Stimulated activated CD4-positive, alpha-beta T cell treated with anti-CD3 and anti-CD28 coated beads, Interleukin-12 subunit alpha, Interleukin-12 subunit beta, amount 100 ng/mL, for 48 hours (primary cell): ENCODE data around the gene PRKAG2.
A peak's percentile ranks its signal among the peaks of the same experiment; 100 is the strongest.
"Not testable (repeated sequence)": the region's sequence is repeated elsewhere in the genome, so short reads cannot be mapped to it uniquely, and the experiment has no call there.

Source experiments
- DNase-seq, 3 donors: peaks; one replicate each; pipeline ENCODE4 v3.0.0-alpha.2; 2020; ENCODE audit warnings: low read depth in 2 of 3, low spot score in 1 of 3

Gene PRKAG2

DNA sequence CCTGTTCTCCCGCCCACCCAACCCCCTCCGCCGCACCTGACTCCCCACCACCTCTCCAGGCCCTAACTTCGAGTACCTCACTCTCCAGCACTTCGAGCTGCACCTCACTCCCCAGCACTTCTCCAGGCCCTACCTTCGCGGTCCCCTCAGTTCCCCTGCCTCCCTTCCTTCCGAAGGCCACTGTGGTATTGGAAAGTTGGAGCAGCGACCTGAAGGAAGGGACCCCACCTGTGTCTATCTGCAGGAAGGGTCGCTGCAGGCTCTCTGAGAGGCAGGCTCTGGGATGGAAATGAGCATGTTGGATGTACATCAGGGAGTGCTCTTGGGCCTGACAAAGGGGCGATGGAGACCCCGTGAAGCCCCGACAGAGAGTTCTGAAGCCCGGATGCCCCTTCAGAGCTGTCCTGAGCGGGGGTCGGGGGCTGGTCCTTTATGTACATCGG lies 122.2 kb downstream of the PRKAG2 start:
- no peak for DNase-seq

DNA sequence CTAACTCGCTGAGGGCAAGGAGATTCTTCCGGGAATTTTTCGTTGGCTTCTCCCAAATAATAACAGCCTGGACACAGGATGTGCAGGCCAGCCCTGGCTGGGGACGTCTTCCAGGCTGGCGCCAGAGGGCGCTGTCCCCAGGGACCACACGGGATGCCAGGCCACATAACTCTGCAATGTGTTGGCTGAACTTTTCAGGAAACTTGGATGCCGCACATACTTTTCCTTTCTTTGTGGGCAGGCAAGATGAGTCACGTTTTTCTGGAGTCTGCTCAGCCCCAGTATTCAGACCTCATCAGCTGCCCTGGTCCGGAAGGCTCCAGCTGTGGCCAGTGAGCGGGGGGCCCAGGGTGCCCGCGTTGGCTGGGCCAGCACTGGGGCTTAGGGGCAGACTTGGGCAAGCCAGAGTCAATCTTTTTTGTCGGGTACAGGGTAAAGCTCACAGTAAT lies 122.7 kb downstream of the PRKAG2 start:
- no peak for DNase-seq

DNA sequence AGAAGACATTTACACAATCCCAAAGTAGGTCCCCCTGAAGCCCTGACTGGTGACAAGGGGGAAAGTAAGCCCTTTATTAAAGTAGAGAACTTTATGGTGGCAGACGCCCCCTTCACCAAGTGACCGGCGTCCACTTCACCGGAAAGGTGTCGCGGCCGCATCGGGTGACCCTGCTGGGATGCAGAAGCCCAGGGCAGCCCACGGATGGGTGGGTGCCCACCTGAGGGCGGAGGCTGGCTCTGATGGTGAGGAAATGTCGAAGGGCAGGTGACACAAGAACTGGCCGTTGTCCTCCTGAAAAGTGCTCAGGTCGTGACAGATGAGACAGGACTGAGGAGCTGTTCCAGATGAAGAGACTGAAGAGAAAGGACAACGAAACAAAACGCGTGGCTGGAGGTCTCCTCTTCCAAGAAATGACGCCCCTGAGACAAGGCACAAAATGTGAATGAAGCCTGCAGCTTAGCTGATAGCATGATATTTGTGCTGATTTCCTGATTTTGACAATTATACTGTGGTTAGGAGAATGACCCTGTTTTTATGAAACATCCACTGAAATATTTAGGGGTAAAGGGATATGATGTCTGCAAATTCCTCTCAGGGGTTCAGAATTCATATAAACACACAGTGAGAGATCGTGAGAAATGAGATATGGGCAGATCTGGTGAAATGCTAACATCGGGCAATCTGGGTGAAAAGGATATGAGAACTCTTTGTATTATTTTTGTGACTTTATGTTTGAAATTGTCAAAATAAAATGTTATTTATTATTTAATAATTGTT lies 123.9 kb downstream of the PRKAG2 start:
- DNase-seq: no peak

GRCh38 chr7:151752037-151752436 lies 124.9 kb downstream of the PRKAG2 start:
- no peak for DNase-seq

- no peak for DNase-seq
These were observed 128.2 kb downstream of the PRKAG2 start for GRCh38 chr7:151748733-151749132.

DNA sequence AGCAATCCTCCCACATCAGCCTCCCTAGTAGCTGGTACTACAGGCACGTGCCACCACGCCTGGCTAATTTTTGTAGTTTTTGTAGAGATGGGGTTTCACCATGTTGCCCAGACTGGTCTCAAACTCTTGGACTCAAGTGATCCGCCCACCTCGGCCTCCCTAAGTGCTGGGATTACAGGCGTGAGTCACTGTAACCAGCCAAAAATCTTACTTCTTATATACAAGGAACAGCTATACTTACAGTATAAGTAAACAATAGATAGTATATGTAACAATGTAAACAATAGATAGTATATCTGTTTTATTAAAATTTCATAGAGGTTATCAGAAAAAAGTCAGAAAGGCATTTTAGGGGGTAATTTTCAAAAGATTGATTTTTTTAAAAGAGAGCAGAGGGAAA lies 128.9 kb downstream of the PRKAG2 start:
- DNase-seq: not testable (repeated sequence)

- no peak for DNase-seq
These were observed 131.2 kb downstream of the PRKAG2 start for GRCh38 chr7:151745706-151746105.

DNA sequence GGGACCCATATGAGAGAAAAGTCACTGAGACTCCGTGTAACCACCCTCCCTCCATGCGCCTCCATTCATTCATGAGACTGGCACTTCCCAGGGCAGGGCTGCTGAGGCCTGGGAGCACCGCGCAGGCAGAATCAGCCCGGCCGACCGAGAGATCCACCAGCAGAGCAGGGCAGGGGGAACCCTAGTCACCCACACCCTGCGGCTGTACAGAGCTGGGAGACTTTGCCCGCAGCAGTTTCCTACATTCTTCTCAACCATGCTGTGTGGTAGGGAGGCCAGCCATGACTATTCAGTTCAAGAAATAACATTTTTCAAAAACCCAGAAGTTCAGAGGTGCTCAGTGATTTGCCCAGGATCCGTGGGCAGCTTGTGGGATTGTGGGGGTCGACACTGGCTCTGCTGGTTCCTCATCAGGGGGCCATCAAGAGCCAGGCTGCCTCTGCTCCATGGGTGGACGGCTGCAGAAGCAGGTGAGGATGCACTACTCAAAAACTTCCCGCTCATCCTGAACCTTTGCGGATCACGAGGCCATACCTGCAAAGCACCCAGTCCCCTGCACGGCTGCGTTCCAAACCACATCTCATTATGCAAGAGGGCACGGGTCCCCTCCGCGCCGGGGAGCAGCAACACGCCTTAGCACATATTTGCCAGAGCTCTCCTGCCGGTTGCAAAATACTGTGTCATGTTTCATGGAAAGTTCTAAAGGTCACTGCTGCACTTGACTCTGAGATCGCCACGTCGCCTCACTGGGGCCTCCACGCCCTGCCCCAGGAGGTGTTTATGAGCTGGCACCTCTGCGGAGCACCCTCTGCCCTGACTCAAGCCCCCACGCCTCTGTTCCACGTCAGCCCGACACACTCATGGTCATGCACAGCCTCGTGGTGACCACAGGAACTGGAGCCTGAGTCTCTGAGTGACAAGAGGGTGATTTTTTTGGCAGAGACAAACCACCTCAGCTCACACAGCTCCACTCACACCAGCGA lies 132.0 kb downstream of the PRKAG2 start:
- peak in 1 of 3 donors; percentile 29 for DNase-seq

DNA sequence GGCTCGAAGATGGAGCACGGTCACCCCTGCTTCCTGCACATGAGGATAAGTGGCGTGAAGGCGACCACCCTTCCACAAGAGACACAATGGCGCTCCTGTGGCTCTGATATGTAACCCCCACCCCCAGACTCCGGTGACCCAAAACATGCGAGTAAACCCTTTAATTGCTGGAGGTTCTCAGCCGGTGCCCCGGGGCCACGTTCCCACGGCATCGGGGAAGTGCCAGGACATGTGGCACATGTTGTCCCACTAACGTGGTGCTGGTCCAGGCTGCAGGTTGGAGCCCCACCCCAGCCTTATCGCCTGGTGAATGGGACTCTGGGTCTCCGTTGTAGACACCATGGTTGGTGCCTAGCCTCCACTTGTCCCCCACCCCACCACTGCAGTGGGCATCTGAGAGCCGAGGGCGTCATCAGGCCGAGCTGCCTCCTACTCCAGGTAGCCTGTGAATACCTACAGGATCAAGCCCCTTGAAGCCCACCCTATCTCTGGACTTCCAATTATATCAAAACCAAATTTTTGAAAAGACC lies 132.8 kb downstream of the PRKAG2 start:
- no peak for DNase-seq

DNA sequence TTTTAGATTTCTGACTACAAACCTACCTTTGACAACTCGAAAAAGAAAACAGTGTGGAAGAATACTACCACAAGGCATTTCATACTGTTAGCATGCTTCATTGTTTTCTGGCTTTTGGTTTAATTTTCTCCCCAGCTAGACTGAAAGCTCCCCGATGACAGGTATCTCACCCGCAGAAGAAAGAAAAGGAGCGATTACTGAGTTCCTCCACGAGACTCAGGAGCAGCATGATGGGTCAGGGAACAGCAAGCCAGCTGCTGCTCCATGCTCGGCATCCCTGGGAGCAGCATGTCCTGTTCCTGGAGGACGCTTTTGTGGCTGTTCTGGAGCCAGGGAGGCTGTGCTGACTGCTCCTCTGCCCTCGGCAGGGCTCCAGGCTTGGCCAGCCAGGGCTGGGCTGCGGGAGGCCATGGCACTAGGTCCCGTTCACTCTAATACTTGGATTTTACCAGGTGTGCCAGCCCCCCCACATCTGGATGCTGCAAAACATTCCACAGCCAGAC lies 133.4 kb downstream of the PRKAG2 start:
- DNase-seq: no peak

DNA sequence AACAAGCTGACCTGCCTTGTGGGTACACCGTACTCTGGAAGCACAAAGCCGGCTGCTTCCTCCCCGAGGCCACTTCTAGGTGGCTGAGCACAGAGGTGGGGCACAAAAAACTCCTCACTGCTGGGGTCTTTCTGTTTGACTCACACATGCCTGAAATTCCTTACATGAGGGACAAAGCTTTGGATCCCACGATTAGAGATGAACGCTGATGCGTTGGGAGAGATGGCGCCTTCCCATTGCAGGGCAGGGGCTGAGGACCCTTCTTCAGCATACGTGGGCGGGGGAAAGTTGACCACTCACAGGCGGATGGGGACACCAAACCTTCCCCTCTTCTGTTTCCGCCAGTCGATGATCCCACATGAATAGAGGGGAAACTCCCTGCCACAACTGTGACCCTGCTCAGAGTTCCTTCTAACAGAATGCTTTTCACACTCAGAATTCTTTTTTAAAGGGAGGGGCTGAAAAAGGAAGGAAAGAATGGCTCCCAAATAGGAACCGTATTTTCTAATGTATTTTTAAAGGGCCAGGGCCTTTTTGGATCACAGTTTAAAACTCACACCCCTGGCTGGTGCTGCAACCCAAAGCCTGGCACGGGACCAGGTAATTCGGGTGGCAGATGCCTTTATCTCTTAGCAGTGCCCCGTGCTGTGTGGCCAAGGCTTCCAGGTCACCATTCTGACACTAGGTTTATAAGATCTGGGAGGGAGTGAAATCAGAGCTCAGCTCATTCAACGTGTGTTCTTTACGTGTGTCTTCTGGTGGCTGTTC lies 134.0 kb downstream of the PRKAG2 start:
- DNase-seq: no peak

DNA sequence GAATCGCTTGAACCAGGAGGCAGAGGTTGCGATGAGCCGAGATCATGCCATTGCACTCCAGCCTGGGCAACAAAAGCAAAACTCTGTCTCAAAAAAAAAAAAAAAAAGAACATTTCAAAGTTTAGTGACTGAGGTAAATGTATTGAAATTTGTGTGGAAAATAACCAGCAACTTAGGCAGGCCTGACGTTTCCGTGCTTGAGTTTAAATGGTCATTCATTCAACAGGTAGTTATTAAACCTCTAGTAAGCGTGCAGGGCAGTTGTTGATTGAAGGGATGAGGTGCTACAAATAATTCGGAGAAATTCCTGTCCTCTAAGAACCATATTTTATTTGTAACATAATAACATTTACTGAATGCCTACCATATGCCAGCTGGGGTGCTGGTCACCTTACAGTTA lies 135.3 kb downstream of the PRKAG2 start:
- DNase-seq: no peak

DNA sequence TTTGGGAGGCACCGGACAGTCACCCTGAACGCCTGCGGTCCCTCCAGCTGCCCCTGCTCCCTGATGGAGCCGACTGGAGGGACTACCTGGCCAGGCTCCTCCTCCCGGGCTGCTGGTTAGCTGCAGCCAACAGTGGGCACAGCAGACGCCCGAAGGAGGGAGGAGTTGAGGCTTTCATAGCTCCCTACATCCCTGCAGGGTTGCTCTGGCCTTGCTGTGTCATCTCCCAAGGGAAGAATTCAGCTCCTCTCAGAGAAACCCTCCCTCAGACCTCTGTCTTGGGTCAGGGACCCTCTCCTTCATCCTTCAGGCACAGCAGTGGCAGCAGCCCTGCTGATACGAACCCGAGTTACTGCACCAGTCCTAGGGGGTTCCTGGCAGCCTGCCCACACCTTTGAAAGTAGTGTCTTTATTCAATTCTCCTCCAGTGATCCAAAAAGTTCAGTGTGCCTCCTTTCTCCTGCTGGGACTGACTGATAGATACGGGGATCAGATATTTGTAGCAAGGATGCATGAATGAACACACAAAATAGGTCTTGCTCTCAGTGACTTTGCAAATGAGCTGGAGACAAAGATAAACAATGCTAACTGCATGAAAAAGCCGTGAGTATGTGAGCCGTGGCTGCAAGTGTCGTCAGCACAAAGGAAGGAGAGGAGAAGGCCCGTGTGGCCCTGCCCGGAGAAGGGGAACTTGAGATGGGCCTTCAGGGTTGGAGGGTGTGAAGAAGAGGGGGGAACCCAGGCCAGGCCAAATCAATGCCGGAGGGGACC lies 136.6 kb downstream of the PRKAG2 start:
- DNase-seq: no peak

DNA sequence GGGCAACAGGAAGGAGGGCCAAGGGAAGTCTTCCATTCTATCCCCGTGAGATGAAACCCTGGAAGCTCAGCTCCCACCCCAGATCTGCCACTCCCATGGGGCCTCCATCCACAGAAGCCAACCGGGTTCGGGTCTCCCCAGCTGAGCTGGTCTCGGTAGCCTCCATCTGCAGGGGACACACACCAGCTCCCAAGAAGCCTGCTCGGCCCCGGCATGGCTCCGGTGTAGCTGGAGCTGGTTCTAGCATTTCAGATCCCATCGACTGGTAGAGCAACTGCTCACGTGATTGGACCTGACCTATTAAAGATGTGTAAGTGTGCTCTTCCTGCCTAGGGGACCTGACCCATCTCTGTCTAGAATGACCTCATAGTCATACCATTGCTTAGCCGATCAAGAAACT lies 138.0 kb downstream of the PRKAG2 start:
- DNase-seq: no peak

DNA sequence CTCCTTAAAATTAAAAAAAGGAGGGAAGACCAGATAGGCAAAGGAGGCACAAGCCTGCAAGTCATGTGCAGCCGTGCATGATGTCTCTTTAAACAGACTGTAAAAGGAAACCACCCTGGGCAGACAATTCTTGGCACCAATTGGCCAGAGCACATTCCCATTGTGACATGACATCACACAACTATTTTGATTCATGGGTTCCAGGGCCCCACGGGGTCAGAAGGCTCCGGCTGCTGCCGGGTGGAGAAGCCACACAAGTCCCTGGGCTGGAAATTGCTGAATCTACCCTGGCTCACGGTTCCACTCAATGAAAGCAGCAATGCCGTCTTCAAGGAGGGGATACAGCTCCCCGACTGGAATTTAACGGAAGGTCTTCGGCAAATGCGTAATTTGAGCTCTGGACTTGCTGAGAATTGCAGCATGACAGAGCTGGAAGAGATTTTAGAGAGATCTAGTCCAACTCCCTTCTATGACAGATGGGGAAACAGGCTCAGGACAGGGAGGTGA lies 140.5 kb downstream of the PRKAG2 start:
- no peak for DNase-seq

GRCh38 chr7:151735851-151736402 lies 141.0 kb downstream of the PRKAG2 start:
- DNase-seq: no peak

GRCh38 chr7:151735186-151735850 lies 141.6 kb downstream of the PRKAG2 start:
- DNase-seq: no peak

DNA sequence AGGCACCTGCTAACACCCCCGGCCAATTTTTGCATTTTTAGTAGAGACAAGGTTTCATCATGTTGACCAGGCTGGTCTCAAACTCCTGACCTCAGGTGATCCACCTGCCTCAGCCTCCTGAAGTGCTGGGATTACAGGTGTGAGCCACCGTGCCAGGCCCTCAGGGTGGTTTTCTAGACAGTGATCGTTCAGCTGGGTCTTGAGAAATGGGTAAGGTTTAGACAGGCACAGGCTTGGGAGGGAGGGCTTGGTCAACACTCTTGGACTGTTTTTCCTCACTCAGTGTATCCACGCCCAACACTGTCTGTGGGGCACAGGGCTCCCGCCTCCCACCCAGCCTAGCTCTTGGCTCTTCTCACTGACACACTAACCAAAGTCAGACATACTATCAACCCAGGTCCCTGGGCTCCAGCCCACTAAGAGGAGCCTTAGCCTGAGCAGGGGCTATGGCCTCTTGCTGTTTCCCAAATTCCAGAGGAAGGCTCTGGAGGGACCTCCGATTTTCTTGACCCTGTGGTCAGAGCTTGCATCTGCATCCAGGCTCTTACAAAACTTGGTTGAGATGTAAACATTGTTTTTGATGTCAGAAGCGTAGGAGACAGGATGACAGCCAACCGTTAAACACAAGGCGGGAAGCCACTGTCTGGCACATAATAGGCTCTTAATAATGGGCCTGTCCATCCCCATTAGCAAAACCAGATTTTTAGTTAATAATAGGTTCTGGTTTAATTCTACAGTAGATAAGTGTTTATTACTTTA lies 143.9 kb downstream of the PRKAG2 start:
- no peak for DNase-seq
